NCI-H524 treated with DMSO at 0.1 percent for 48 hours (cell line): Measurements from ENCODE around the gene ARHGAP6.

Experiments
- DNase-seq: peaks from one replicate; lab custom pipeline; 2025; lab: John Stamatoyannopoulos, UW

Gene ARHGAP6

GRCh38 chrX:11461201-11462001 lies 204.3 kb downstream of the ARHGAP6 start:
- no peak for DNase-seq

GRCh38 chrX:11460347-11460746 lies 205.4 kb downstream of the ARHGAP6 start:
- DNase-seq, result no peak

GRCh38 chrX:11458170-11458569 lies 207.6 kb downstream of the ARHGAP6 start:
- no peak for DNase-seq

- no peak for DNase-seq
Observed at GRCh38 chrX:11451151-11451550, 214.6 kb downstream of the ARHGAP6 start.

- DNase-seq, result no peak
Observed at GRCh38 chrX:11450354-11450753, 215.4 kb downstream of the ARHGAP6 start.

GRCh38 chrX:11449613-11450012 lies 216.1 kb downstream of the ARHGAP6 start:
- DNase-seq, result no peak

- DNase-seq, result no peak
Observed at GRCh38 chrX:11447418-11447817, 218.3 kb downstream of the ARHGAP6 start.

- no peak for DNase-seq
Observed at GRCh38 chrX:11446949-11447348, 218.8 kb downstream of the ARHGAP6 start.

- no peak for DNase-seq
Observed at GRCh38 chrX:11446336-11446735, 219.4 kb downstream of the ARHGAP6 start.

GRCh38 chrX:11445540-11445939 lies 220.2 kb downstream of the ARHGAP6 start:
- no peak for DNase-seq

- no peak for DNase-seq
Observed at GRCh38 chrX:11444052-11444451, 221.7 kb downstream of the ARHGAP6 start.

GRCh38 chrX:11439846-11440245 lies 225.9 kb downstream of the ARHGAP6 start:
- DNase-seq, result peak; percentile 80

GRCh38 chrX:11438767-11439166 lies 227.0 kb downstream of the ARHGAP6 start:
- no peak for DNase-seq

GRCh38 chrX:11438380-11438723 lies 227.4 kb downstream of the ARHGAP6 start:
- DNase-seq, result no peak

- DNase-seq, result no peak
Observed at GRCh38 chrX:11437642-11438379, 227.9 kb downstream of the ARHGAP6 start.

- no peak for DNase-seq
Observed at GRCh38 chrX:11435568-11435967, 230.2 kb downstream of the ARHGAP6 start.

GRCh38 chrX:11434607-11435006 lies 231.1 kb downstream of the ARHGAP6 start:
- no peak for DNase-seq

- no peak for DNase-seq
Observed at GRCh38 chrX:11431786-11432185, 233.9 kb downstream of the ARHGAP6 start.

GRCh38 chrX:11430271-11430670 lies 235.4 kb downstream of the ARHGAP6 start:
- DNase-seq, result no peak

GRCh38 chrX:11429538-11430085 lies 236.1 kb downstream of the ARHGAP6 start:
- DNase-seq, result no peak

- DNase-seq, result no peak
Observed at GRCh38 chrX:11427453-11428071, 238.2 kb downstream of the ARHGAP6 start.

GRCh38 chrX:11426712-11427452 lies 238.8 kb downstream of the ARHGAP6 start:
- no peak for DNase-seq
